HCT116 (cell line): ENCODE data around the gene TMC8.

ENCODE experiments used
- CEBPB ChIP-seq: IDR thresholded peaks from 2 replicates; pipeline ENCODE4 v1.6.1; 2012; ENCODE audit warnings: low read depth
- EZH2 ChIP-seq: fragments of 200-600 bp; sonication (generic); IDR thresholded peaks from 2 replicates; pipeline ENCODE4 v1.6.1; 2017; ENCODE audit warnings: antibody characterized with exemption, mixed run types
- POLR2A ChIP-seq: IDR thresholded peaks from 2 replicates; pipeline ENCODE4 v1.7.0; 2011; ENCODE audit warnings: borderline replicate concordance; ENCODE audit not compliant: insufficient read depth, insufficient read length; ENCODE audit errors: extremely low read depth
- SIN3A ChIP-seq: IDR thresholded peaks from 2 replicates; pipeline ENCODE4 v1.6.1; 2012; ENCODE audit warnings: low read depth

DNA sequence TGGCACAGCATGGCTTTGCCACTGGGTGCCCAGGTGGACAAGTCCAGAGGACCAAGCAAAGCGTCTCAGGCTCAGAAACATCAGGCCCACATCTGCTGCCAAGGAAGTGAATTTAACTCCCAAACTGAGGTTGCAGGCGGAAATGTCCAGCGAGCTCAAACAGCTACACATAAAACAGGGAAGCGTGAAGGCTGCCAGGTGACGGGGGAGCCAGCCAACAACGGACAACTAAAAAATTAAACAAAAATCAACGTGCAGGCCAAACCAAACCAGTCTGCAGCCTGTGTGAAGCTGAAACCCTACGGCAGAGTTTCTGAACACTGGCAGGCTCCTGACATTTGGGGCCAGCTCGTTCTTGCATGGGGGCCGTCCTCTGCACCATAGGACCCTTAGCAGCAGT is 53.8 kb downstream of the TMC8 start:
- no peak for TF ChIP-seq EZH2
- TF ChIP-seq CEBPB = no peak
- TF ChIP-seq POLR2A = no peak
- no peak for TF ChIP-seq SIN3A
